Activated CD8-positive, alpha-beta memory T cell treated with anti-CD3 and anti-CD28 coated beads, Interleukin-2, amount 10 ng/mL, durations not matched to agents 7 days and 5 days (primary cell): ENCODE measurements around the gene IGFN1. TPM values are rescaled to one million over a fixed set of nuclear protein-coding genes. Genes with fewer than 3 reads are reported as not detected.

Source experiments
- ATAC-seq: fragments of 150-1000 bp; cut with Tn5 transposase; one replicate; pipeline ENCODE4 v1.10.0; 2021; ENCODE audit warnings: moderate library complexity
- CTCF ChIA-PET: fragments of 350-600 bp; sonication (Branson Sonifier 250); formaldehyde crosslinking; loops from one replicate; lab custom pipeline; 2021; ENCODE audit warnings: antibody characterized with exemption; lab: Charles Lee
- DNase-seq: peaks from one replicate; pipeline ENCODE4 v3.0.0-alpha.2; 2020
- H3K27ac Mint-ChIP-seq: one replicate; pipeline ENCODE4 v1.8.0; 2021; ENCODE audit warnings: mild to moderate bottlenecking, mixed read lengths
- H3K27me3 Mint-ChIP-seq: one replicate; pipeline ENCODE4 v1.8.0; 2021; ENCODE audit warnings: mixed read lengths
- H3K36me3 Mint-ChIP-seq: one replicate; pipeline ENCODE4 v1.8.0; 2021; ENCODE audit warnings: mild to moderate bottlenecking, mixed read lengths
- H3K4me1 Mint-ChIP-seq: one replicate; pipeline ENCODE4 v1.8.0; 2021; ENCODE audit warnings: mixed read lengths
- H3K4me3 Mint-ChIP-seq: one replicate; pipeline ENCODE4 v1.8.0; 2021; ENCODE audit warnings: mild to moderate bottlenecking, moderate library complexity, mixed read lengths
- H3K9me3 Mint-ChIP-seq: one replicate; pipeline ENCODE4 v1.8.0; 2022; ENCODE audit warnings: low read depth, mixed read lengths
- total RNA-seq, 2 experiments: library from RNA; stranded (reverse); gene quantifications; one replicate each; pipeline ENCODE4 v1.2.3, GENCODE V29; 2021

The IGFN1 gene
- not detected for total RNA-seq

DNA sequence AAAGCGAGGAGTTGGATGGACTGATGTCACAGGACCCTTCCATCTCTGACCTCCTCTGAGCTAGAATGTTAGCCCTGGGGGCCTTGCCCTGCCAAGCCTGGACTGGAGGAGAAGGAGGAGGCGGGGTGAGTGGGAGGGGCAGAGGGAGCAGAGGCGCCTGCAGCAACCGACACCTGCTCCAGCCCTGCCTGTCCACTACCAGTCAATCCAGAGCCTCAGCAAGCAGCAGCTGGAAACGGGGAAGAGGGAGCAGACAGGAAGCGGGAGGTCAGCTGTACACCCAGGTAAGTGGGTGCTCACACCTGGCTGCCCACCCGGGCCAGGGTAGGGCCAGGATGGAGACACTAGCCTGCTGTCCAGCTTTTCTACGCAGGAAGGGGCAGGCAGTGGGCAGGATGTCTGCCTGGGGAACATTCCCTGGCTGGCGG is at the start of gene IGFN1:
TSS of gene IGFN1 (plus strand) at position 201 of the 428 bp plus-strand sequence. CDS start 2,470 bp downstream, outside the sequence.
- Mint-ChIP-seq H3K27ac (no peak within 1 kb of the TSS), H3K4me1 (peaks cover 6% of the 10 kb centered on the region), H3K27me3 (peaks cover 20% of the 10 kb centered on the region), H3K4me3 (no peak within 1 kb of the TSS), H3K9me3 (no peaks in the 10 kb centered on the region), H3K36me3 (no peaks in the 10 kb centered on the region)
- CTCF ChIA-PET: no interaction called here
- ATAC-seq (no peak), DNase-seq (no peak)

DNA sequence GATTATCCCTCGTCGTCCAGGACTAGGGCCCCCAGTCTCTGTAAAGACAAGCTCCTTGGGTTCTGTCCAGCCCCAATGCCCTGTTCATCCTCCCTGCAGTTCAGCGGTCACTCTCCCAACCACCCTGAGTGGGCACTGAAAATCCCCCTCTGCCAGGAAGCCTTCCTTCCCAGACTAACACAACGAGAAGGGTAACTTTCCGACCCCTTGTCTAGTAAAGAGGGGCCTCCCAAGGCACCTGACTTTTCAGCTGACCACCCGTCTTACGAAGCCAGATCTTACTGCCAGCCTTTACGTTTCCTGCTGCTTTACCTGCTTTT is 49.7 kb upstream of the IGFN1 start:
- Mint-ChIP-seq H3K27ac (no peak overlapping the region), H3K27me3 (no peaks in the 10 kb centered on the region), H3K4me3 (no peak overlapping the region), H3K4me1 (no peaks in the 10 kb centered on the region), H3K36me3 (no peaks in the 10 kb centered on the region), H3K9me3 (no peaks in the 10 kb centered on the region)
- CTCF ChIA-PET: no interaction called here
- DNase-seq (no peak), ATAC-seq (no peak)

DNA sequence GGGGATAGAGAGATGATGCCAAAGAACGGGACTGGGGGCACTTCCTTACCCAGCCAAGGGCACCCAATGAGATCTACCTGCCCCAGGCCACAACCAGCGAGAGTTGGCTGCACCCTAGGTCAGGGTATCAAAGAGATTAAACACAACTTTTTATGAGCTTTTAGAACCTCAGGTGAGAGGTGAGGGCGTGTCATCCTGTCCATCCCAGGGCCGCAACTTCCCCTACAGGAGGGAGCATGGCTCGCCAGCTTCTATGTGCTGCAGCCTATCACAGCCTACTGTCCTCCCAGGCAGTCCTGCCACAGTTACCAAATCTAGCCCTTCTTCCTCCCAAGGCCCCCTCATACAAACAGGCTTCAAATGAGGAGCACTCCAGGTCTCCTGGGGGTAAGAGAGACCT is 49.2 kb upstream of the IGFN1 start:
- Mint-ChIP-seq H3K9me3 (no peaks in the 10 kb centered on the region), H3K27me3 (no peaks in the 10 kb centered on the region), H3K36me3 (no peaks in the 10 kb centered on the region), H3K27ac (no peak overlapping the region), H3K4me3 (no peak overlapping the region), H3K4me1 (no peaks in the 10 kb centered on the region)
- ATAC-seq (no peak), DNase-seq (no peak)
- CTCF ChIA-PET: interaction anchor here (0.9 kb wide), 1 partner anchor 162 kb away, joined by 3 read pairs; no protein-coding TSS in a partner anchor

DNA sequence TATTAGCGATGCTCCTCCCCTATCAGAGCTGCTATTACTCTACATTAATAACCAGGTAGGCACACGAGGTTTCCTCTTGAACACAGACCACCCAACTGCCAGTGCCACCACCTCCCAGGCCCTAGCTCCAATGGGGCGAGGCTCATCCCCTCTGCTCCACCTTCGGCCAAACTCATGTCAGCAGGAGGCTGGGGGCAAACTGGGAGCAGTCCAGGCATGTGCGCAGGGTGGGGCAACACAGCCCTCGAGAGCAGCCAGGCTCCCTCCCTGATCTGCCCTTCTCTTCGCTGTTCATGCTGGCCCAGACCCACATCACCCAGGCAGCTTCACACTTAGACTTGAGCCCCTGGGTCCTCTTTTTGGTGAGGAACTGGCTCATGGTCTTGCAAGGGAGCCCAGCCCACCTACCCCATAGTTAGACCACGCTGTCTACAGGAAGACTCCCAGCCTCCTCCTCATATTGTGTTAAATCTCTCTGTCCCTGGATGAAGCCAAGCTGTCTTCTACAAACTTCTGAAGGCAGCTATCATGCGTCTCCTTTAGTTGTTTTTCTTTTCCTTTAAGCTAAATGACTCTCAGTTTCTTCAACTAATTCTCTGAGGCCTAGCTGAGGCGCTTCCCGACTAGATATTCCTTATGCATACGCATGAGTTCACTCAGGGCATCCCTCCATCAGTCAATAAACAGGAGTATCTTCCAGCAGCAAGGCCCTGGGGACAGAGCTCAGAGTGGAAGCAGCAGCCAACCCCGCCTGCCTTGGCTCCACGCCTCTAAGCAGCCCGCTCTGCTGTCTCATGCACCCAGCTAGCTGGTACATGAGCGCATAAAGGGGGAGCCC is 48.4 kb upstream of the IGFN1 start:
- H3K27ac Mint-ChIP-seq: no peak overlapping the region
- CTCF ChIA-PET: interaction anchor here (0.6 to 0.9 kb wide), 2 partner anchors 61 to 163 kb away, joined by 3 read pairs; no protein-coding TSS in a partner anchor
- ATAC-seq: no peak
- no peaks in the 10 kb centered on the region for H3K36me3 Mint-ChIP-seq
- no peak overlapping the region for H3K4me3 Mint-ChIP-seq
- no peaks in the 10 kb centered on the region for H3K27me3 Mint-ChIP-seq
- H3K9me3 Mint-ChIP-seq: no peaks in the 10 kb centered on the region
- DNase-seq: no peak
- no peaks in the 10 kb centered on the region for H3K4me1 Mint-ChIP-seq

DNA sequence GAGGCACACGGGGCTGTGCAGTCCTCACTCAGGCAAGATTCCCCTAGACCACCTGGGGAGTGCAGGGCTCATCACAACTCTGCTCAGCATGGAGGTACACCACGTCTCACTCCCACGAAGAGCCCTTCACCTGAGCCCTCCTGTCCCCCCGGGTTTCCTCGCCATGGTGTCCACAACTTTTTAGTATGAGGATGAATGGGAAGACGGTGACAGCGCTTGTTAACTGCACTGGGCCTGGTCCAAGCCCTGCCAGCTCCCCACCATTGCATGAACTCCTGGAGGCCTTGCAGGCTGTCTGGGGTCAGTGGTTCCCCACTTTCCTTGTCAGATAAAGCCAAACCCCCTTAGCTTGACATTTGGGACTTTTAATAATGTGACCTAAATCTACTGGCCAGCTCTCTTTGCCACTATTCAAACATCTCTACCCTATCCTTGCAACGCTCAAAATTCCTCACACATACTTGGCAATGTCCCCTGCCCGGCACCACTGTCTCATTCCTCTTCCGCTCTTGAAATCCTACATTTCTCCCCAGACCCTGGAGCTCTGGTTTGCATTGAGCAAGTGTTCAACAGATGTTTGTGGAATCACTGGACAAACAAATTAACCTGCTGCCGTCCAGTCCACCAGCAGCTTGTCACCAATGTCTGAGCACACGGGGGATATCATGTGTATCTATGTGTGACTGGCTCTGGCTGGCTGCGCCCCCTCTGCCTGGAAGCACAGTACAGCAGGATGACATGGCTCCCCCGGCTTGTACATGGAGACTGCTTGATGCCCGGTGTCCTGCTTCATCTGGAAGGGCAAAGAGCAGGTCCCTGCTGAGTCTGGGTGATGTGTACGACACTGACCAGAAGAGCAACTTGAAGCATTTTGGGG is 47.5 kb upstream of the IGFN1 start:
- CTCF ChIA-PET: interaction anchor here (1.1 kb wide), 1 partner anchor 21 kb away, joined by 3 read pairs; no protein-coding TSS in a partner anchor
- no peak for DNase-seq

DNA sequence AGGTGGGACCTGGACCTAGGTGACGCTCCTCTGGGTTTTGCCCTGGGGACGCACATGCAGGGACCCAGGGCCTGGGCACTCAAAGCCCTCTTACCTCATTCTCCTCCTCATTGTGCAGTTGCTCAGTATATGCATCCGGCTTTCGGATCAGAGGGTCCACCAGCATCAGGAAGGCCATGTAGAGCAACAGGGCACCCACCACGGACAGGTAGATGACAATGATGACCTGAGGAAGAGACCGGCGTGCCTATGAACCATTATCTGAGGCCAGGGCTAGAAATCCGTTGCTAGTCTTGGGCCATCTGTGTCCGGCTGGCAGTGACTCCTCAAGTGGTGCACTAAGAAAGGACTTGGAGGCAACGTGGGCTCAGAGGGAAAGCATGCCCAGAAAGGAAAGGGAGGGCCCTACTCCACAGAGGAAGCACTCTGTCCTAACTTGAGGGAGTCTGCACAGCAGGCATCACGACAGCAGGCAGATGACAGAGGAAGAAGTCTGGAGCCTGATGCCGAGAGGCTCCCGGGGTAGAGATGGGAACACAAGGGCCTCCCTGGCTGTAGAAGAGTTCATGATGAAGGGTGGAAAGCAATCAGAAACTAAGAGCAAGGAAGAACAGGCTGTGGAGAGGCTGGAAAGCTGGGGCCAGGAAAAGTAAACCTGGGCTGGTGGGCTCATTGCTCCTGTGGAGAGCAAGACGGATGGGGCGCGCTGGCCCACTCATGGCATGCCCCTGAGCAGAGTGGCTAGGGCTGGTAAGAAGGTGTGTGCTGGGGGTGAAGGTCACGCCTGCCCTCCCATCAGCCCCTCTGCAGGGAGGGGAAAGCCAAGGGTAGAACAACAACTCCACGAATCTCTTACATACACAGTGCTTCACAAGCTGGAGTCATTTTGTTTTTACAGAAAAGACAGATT is 46.6 kb upstream of the IGFN1 start:
- H3K27ac Mint-ChIP-seq: no peak overlapping the region
- H3K27me3 Mint-ChIP-seq: no peaks in the 10 kb centered on the region
- H3K4me1 Mint-ChIP-seq: no peaks in the 10 kb centered on the region
- H3K9me3 Mint-ChIP-seq: no peaks in the 10 kb centered on the region
- CTCF ChIA-PET: interaction anchor here (1.1 kb wide), 1 partner anchor 22 kb away, joined by 3 read pairs; no protein-coding TSS in a partner anchor
- no peaks in the 10 kb centered on the region for H3K36me3 Mint-ChIP-seq
- ATAC-seq (no peak), DNase-seq (no peak)
- H3K4me3 Mint-ChIP-seq: no peak overlapping the region

More for the DNA sequence above, 47.5 kb upstream of the IGFN1 start:
- Mint-ChIP-seq H3K4me1 (no peaks in the 10 kb centered on the region), H3K27ac (no peak overlapping the region), H3K9me3 (no peaks in the 10 kb centered on the region), H3K4me3 (no peak overlapping the region), H3K27me3 (no peaks in the 10 kb centered on the region), H3K36me3 (no peaks in the 10 kb centered on the region)
- no peak for ATAC-seq

DNA sequence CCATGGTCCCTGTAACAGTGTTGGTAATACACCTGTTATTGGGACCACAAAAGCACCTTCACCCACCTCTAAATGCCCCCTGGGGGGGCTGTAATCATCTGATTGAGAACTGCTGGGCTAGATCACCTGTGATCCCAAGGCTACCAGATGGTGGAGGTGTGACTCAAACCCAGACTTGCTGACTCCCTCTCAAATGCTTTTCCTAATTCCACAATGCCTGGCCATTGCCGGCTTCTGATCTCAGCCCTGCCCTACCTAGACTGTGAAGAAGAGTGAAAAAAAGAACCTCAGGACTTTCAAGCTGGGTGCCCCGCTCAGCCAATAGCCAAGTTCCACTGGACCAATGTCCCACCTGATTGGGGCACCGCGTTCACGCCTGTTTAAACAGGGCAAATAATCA is 45.9 kb upstream of the IGFN1 start:
- H3K9me3 Mint-ChIP-seq: no peaks in the 10 kb centered on the region
- H3K36me3 Mint-ChIP-seq: no peaks in the 10 kb centered on the region
- no peak for ATAC-seq
- no peak for DNase-seq
- H3K27ac Mint-ChIP-seq: no peak overlapping the region
- no peaks in the 10 kb centered on the region for H3K4me1 Mint-ChIP-seq
- no peak overlapping the region for H3K4me3 Mint-ChIP-seq
- no peaks in the 10 kb centered on the region for H3K27me3 Mint-ChIP-seq
- CTCF ChIA-PET: interaction anchor here (1.1 kb wide), 1 partner anchor 22 kb away, joined by 3 read pairs; no protein-coding TSS in a partner anchor

DNA sequence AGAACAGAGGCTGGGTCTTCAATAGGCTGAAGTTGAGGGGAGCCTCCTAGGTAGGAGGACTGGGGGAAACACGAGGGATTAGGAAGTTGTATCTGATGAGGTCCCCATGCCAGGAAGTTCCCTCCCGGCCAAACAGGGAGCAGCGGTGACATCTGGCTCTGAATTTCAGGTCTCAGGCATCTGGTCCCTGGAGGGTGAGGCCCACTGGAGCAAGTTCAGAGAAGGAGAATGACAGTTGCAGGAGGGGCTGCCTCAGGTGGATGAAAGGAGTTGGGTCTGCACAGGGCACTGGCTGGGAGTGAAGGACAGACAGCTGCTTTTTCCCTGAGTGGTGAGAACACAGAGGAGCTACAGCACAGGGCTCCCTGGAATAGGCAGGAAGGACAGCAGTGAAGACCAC is 45.5 kb upstream of the IGFN1 start:
- Mint-ChIP-seq H3K4me3 (no peak overlapping the region), H3K36me3 (no peaks in the 10 kb centered on the region), H3K9me3 (no peaks in the 10 kb centered on the region), H3K27me3 (no peaks in the 10 kb centered on the region), H3K27ac (no peak overlapping the region), H3K4me1 (no peaks in the 10 kb centered on the region)
- ATAC-seq (no peak), DNase-seq (no peak)
- CTCF ChIA-PET: no interaction called here

DNA sequence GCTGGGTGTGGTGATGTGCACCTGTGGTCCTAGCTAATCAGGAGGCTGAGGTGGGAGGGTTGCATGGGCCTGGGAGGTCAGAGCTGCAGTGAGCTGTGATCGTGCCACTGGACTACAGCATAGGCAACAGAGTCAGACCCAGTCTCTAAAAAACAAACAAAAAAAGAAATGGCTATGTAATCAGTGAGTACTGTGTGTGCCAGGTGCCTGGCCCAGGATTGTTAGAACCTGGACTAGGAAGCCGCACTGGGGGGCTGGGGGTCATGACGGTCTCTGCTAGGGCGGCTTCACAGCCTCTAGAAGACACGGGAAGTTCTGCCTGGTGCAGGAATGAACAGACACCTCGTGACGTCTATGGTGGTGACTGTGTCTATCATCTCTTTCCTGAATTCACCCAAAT is 44.8 kb upstream of the IGFN1 start:
- no peak overlapping the region for H3K4me3 Mint-ChIP-seq
- H3K36me3 Mint-ChIP-seq: no peaks in the 10 kb centered on the region
- H3K9me3 Mint-ChIP-seq: no peaks in the 10 kb centered on the region
- H3K27me3 Mint-ChIP-seq: no peaks in the 10 kb centered on the region
- DNase-seq (no peak), ATAC-seq (no peak)
- CTCF ChIA-PET: no interaction called here
- H3K27ac Mint-ChIP-seq: no peak overlapping the region
- H3K4me1 Mint-ChIP-seq: no peaks in the 10 kb centered on the region

DNA sequence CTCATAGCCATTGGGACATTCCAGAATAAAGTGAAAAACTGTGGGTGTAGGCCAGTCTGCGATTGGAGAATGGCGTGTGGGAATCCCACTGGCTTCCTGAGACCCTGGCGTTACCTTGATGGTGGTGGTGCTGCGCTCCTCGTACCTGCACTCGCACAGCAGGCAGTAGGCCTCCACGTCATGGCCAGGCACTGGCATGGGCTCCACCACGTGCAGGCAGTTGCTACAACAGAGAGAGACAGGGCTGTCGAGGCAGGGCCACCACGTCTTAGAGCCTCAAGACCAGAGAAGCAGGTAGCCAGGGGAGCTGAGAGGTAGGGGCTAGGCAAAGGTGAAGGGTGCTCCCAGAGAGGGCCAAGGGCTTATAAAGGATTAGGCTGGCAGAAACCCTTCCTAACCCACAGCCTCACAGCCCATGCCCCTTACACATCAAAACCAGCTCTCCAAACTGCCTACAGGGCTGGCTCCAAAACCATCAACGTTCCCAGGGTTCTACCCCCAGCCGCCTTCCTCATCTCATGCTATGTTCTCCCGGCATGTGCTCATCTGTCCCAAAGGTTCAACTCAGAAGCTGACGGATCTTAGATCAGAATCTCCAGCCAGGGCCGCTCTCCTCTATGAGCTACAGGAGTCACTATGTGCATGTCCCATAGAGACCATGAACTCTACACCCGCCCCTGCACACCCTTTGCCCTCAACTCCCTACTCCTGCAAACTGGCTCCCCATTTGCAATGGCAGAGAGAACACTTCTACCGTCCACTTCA is 43.8 kb upstream of the IGFN1 start:
- Mint-ChIP-seq H3K36me3 (no peaks in the 10 kb centered on the region), H3K27me3 (no peaks in the 10 kb centered on the region), H3K9me3 (no peaks in the 10 kb centered on the region), H3K4me1 (no peaks in the 10 kb centered on the region), H3K27ac (no peak overlapping the region), H3K4me3 (no peak overlapping the region)
- ATAC-seq: no peak
- CTCF ChIA-PET: interaction anchor here (1.7 kb wide), 1 partner anchor 76 kb away, joined by 5 read pairs; no protein-coding TSS in a partner anchor
- no peak for DNase-seq

DNA sequence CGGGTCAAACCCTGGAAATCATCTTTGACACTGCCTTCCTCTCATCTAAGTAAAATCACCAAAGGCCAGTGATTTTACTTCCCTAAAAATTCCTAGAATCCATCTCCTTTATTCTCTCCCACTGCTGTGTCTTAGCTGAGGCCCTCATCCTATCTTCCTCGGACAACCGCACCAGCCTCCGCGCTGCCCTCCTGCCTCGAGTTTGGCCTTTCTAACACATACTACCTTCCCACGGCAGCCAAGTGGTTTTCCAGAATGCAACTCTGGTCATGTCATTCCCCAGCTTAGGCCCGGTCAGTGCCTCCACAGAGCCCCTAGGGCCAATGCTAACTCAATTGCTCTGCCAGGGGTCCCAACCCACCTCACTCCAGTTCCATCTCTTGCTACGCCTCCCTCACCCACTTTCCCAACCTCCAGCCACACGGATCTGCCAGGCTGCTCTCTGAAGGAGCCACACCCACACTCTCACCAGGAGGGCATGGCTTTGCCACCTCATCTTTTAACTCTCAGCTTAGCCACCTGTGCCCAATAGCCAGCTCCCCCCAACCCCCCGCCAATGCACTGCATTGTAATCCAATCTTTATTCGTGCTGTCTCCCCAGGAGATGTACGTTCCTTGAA is 43.1 kb upstream of the IGFN1 start:
- DNase-seq: no peak
- Mint-ChIP-seq H3K4me1 (no peaks in the 10 kb centered on the region), H3K4me3 (no peak overlapping the region), H3K36me3 (no peaks in the 10 kb centered on the region), H3K27me3 (no peaks in the 10 kb centered on the region), H3K27ac (no peak overlapping the region), H3K9me3 (no peaks in the 10 kb centered on the region)
- CTCF ChIA-PET: interaction anchor here (1.7 kb wide), 1 partner anchor 76 kb away, joined by 5 read pairs; no protein-coding TSS in a partner anchor
- no peak for ATAC-seq

DNA sequence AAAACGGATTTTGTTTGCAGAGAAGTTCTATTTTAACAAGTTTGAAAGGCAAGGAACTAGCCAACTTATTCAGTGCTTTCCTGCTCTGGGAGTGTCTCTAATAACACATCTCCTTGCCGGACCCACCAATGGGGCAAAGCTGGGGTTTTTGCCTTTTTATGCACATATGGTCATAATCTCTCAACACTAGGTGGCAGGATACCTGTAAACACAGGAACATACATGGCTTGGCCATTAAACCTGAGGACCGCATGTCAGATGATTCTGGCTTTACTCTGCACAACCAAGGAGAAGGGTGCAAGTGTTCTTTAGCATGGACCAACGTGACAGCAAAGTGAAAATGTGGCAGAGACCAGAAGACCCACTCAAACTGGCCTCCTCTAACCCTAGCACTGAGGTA is 41.2 kb upstream of the IGFN1 start:
- no peak for DNase-seq
- Mint-ChIP-seq H3K4me3 (no peak overlapping the region), H3K27ac (no peak overlapping the region), H3K27me3 (no peaks in the 10 kb centered on the region), H3K36me3 (no peaks in the 10 kb centered on the region), H3K9me3 (no peaks in the 10 kb centered on the region), H3K4me1 (peaks cover 6% of the 10 kb centered on the region)
- CTCF ChIA-PET: interaction anchor here (0.8 to 1.4 kb wide), 4 partner anchors 13 to 74 kb away, joined by 3 to 4 read pairs (median 3); no protein-coding TSS in a partner anchor
- ATAC-seq: no peak
